GM21737 (cell line): ENCODE results near the gene EXOC6.

ENCODE experiments used
- ATAC-seq: cut with Tn5 transposase; IDR thresholded peaks from one replicate; pipeline ENCODE4 v1.9.1; 2021; ENCODE audit warnings: mild to moderate bottlenecking, moderate library complexity; ENCODE audit not compliant: unreplicated experiment

EXOC6 gene

GRCh38 chr10:93074597-93075368 is 226.5 kb downstream of the EXOC6 start:
- ATAC-seq: no peak

DNA sequence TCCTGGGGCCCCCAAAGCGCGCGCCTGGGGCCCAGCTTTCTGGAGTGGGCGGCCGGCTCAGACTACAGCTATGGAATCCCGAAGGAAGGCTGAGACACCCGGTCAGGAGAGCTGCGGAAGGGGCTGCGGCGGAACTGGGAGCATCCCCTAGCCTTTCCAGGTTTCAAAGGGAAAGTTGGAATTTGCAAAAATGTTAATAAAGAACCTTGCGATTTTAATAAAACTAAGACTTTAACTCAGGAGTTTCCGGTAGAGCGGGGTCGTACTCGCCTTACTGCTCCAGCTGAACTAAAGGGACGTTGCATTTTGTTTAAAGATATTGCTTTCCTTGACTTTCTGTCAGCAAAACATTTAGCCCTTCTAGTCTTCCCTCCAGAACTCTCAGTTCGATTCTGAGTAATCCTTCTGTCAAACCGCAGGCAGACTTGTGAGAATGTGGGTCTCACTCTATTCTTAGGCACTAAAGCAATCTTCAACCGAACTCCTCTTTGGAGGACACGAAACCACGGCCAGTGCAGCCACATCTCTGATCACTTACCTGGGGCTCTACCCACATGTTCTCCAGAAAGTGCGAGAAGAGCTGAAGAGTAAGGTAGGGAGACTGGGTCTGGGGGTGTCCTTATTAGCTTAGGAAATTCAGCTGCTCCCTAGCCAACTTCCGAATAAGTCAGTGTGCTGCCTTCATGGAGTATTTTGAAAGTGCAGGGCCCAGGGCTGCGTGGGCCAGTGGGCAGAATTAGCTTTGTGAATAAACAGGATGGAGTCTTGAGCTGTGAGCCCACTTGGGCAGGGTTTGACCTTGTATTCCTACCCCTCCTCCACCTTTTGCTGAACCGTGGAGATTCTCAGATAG is 227.3 kb downstream of the EXOC6 start:
- ATAC-seq: no peak

GRCh38 chr10:93076871-93077270 is 228.6 kb downstream of the EXOC6 start:
- ATAC-seq: no peak

DNA sequence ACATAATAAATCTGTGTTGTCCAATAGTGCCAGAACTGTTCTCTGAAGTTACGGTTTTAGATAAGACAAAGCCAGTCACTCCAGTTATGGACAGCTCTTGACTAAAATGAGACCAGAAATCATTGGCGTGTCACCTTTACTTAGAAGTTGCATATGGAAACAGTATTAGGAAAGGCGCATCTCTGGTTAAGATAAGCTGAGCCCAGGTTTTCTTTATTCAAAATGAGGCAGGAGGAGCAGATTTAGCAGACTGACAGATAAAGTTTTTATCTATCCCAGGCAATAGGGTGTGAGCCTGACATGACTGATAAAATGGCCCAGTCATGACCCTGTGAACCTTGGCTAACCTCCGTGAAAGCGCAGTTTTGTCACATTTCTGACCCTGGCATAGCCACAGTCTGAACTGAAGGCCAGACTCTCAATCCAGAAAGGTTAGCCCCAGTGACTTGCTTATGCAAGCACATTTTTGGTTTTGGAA is 229.6 kb downstream of the EXOC6 start:
- ATAC-seq: no peak

DNA sequence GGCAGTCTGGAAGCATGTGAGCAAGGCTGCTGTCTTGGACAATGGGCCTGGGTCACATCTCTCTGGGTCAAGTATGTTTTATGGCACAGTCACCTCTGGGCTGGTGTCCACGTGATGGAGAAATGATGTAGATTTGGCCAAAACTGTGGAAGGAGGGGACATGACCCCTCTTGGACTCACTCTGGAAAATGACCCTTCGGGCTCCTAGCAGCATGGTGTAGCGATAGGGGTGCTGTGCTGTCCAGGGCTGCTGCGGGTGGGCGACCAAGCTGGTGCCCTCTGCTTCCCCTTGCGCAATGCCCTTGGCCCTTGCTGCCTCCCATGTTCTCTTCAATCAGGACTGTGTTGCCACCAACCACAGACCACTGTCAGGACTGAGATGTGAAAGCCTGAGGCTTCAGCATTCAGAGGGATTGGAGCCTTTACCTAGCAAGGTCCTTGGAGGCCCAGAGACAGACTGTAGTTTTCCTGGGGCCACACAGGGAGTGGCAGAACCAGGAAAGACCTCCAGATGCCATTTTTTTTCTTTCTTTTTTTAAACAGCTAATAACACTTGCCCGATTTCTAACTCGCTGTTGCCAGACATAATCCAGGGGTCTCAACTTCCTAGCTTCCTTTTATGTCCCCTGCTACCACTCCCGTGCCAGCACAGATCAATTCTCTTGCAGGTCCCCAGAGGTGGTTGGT is 231.5 kb downstream of the EXOC6 start:
- ATAC-seq: no peak

GRCh38 chr10:93080350-93081046 is 232.2 kb downstream of the EXOC6 start:
- no peak for ATAC-seq

DNA sequence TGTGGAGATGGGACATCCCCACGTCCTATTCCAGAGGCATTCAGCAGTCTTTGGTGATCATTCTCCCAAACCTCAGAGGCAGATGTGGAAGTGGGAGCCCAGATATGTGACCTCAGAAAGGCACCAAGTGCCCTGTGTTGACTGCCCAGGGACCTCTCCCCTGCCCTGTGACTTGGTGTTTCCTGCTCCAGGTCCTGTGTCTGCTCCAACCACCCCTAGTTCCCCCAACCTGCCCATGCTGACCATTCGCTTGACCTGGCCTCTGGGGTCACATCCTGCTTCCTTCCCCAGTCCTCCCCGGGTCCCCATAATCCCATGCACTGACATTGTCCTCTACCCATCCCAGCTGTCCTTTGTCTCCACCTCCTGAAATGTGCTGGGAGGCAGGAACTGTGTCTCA is 233.0 kb downstream of the EXOC6 start:
- ATAC-seq: no peak

DNA sequence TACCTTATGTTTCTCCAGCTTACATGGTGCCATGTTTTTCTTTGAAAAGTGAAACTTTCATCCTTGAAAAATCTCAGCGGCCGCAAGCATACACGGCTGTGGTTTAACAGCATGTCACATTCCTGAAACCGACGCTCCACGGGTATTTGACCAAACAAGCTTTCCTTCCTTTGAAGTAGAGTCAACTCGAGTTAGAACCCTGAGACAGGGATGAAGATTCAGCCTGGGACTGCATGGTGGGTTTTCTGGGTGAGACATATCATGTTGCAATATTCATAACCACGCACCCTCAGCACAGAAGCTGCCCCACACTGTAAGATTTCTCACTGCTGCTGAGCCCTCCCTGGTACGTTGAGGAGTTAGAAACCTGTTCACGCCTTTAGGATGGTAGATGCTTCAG is 233.5 kb downstream of the EXOC6 start:
- no peak for ATAC-seq

DNA sequence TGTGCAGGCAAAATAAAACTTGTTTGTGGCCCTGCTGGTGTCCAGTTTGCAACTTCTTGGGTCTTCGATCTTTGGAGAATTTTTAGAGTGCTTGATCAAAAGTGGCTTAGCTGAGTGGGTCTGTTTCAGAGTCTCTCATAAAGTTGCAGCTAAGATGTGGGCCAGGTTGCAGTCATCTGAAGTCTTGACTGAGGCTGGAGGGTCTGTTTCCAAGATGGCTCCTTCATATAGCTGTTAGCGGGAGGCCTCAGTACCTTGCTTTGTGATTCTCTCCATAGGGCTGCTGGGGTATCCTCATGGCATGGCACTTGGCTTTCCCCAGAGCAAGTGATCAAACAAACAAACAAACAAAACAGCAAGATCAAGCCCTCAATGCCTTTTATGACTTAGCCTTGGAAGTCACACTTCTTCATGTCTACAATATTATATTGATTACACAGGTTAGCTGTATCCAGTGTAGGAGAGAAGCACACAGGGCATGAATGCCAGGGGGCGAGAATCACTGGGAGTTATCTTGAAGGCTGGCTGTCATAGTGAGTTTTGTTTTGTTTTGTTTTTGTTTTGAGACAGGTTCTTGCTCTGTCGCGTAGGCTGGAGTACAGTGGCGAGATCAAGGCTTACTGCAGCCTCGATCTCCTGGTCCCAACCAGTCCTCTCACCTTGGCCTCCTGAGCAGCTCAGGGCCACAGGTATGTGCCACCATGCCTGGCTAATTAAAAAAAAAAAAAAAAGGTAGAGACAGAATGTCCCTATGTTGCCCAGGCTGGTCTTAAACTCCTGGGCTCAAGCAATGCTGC is 235.6 kb downstream of the EXOC6 start:
- ATAC-seq: no peak

DNA sequence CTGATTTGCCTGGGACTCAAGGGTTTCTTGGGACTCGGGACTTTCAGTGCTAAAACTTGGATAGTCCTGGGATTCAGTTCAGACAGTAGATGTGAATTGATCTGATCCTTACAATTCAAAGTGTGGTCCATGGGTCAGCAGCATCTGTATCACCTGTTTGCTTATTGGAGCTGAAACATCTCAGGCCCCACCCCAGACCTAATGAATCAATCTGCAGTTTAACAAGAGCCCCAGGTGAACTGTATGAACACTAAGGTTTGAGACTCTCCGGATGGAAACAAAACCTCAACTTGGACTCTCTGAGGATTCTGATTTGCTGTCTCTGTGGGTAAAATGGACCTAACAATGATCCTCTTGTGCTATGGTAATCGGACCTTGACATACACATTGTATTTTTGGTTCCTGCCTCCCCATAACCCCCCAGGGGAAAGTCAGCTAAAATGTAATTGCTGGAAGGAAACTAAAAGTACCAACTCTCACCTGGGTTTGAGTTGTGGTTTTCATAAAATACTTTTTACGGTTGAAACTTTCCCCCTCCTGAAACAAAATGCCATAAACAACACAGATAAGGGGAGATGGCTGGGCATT is 237.0 kb downstream of the EXOC6 start:
- ATAC-seq: no peak

- no peak for ATAC-seq
These were observed 238.0 kb downstream of the EXOC6 start for GRCh38 chr10:93086289-93086688.

DNA sequence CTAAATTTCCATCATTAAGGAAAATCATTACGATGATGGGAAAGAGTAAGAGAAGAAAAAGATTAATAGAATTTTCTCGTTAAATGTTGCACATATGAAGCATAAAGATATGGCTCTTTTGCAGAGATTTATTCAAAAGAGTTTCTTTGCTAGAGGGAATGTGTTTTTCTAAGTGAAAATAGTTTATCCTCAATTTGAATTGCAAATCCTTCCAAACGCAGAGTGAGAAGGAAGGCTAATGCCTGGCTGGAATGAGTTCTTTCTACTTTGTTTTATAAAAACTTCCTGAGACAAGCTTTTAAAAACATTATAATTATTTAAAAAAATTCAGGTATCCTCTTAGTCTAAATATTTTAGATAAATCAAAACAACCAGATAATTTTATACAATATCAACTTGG is 239.5 kb downstream of the EXOC6 start:
- ATAC-seq: no peak

DNA sequence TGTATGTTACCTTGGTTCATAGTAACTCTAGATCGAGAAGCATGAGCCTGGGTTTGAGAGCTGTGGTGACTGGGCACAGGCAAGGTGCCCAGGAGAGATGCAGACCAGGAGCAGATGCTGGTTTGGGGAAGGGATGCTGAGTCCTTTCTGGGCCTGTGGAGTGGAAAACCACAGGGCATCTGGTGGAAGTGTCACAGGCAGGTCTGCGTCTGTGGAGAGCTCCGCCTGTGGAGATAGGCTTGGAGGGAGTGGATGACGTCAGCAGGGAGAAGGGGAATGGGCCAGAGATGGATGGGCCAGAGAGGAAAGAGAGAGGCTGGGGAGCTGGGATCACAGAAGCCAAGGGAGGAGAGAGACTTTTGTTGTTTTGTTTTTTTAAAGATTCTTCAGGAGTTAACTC is 240.1 kb downstream of the EXOC6 start:
- ATAC-seq: no peak

DNA sequence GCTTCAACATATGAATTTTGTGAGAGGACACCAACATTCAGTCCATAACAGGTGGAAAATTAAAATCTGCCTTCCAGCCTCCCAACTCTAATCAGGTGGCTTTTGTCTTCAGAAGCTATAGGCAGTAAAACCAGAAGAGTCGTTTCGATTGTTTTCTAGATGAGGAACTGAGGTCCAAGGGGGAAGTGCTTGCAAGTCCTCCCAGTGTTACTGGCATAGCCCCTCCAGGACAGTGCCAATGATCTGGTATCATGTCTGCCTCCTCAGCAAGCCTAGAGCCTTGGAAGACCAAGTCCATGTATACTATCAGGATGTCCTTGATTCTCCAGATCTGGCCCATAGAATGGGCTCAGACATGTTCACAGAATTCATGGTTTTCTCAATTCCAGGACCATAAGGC is 242.3 kb downstream of the EXOC6 start:
- no peak for ATAC-seq

DNA sequence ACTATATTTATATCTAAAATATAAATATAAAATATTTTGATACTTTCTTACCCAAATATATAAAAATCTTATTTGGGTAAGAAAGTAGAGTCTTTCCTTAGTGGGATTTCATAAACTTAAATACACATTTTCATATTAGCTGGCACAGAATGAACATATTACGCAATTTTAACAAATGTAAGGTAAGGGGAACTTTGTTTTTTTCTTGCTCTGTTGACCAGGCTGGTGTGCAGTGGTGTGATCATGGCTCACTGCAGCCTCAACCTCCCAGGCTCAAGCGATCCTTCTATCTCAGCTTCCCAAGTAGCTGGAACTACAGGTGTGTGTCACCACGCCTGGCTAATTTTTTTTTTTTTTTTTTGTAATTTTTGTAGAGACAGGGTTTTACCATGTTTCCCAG is 243.6 kb downstream of the EXOC6 start:
- ATAC-seq: no peak

GRCh38 chr10:93095225-93095624 is 246.9 kb downstream of the EXOC6 start:
- ATAC-seq: no peak

- ATAC-seq: no peak
These were observed 248.6 kb downstream of the EXOC6 start for GRCh38 chr10:93096901-93097300.

DNA sequence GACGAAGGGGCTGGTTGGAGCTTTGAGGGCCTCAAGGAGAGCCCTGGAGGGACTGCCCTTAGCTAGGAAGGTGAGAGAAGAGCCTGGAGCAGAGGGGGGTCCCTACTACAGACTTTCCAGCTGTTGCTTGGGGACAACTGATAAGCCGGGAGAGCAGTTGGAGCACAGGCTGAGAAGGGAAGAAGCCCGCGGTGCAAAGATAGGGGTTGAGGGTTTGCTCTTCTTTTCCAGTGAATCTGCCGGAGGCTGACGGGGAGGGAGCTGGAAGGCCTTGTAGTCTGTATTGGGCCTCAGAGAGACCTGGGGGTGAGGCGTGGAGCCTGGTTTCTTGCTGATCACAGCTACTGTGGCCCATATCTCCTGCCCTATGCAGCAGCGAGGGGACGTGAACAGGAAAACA is 249.1 kb downstream of the EXOC6 start:
- no peak for ATAC-seq

GRCh38 chr10:93098816-93099215 is 250.5 kb downstream of the EXOC6 start:
- ATAC-seq: no peak

GRCh38 chr10:93099670-93100069 is 251.3 kb downstream of the EXOC6 start:
- ATAC-seq: no peak
